Adrenal gland (tissue), 12 donors: ENCODE measurements around the gene TM2D1. TPM values are rescaled to one million over a fixed set of nuclear protein-coding genes. Genes with fewer than 3 reads are reported as not detected.
"Not testable (repeated sequence)": the region's sequence is repeated elsewhere in the genome, so short reads cannot be mapped to it uniquely, and the experiment has no call there.

ENCODE experiments used
- DNase-seq, 7 donors: peaks; one replicate each; pipeline ENCODE4 v3.0.0-alpha.2; 2019 to 2020
- H3K27ac ChIP-seq, 5 donors: fragments of 200-600 bp; sonication (generic) in 4 of 5; 1 replicate in 3 of 5; 2 replicates in 2 of 5; pipeline versions ENCODE4 v1.5.1 to v1.8.0; 2016 to 2020; ENCODE audit warnings: mild to moderate bottlenecking in 1 of 5
- H3K27me3 ChIP-seq: fragments of 200-600 bp; 2 replicates; pipeline ENCODE4 v1.8.0; 2021
- H3K36me3 ChIP-seq, 2 donors: fragments of 200-600 bp; replicated peaks in 1 of 2; 1 replicate in 1 of 2; 2 replicates in 1 of 2; pipeline versions ENCODE4 v1.5.1 to v1.8.0; 2018 to 2022
- H3K4me1 ChIP-seq, 2 donors: fragments of 200-600 bp; replicated peaks in 1 of 2; 1 replicate in 1 of 2; 2 replicates in 1 of 2; pipeline versions ENCODE4 v1.5.1 to v1.8.0; 2018 to 2021
- H3K4me3 ChIP-seq, 4 donors: fragments of 200-600 bp; sonication (generic) in 3 of 4; one replicate each; pipeline ENCODE4 v1.5.1; 2016 to 2018
- H3K9me3 ChIP-seq, 3 donors: fragments of 200-600 bp; sonication (generic) in 1 of 3; replicated peaks in 1 of 3; 1 replicate in 2 of 3; 2 replicates in 1 of 3; pipeline versions ENCODE4 v1.5.1 to v1.8.0; 2016 to 2021
- POLR2A ChIP-seq, 2 donors: fragments of 450-650 bp; IDR thresholded peaks; one replicate each; pipeline ENCODE4 v1.6.1; 2017; ENCODE audit warnings: antibody characterized with exemption in 2 of 2, mild to moderate bottlenecking in 2 of 2, moderate library complexity in 1 of 2
- WGBS, 4 donors: extraction: QIAGEN DNeasy Blood & Tissue Kit in 2 of 4; methylation state at CpG; one replicate each; pipeline versions ENCODE4 v1.1.5 to v1.1.7; 2013 to 2017; 5-methylcytosine and 5-hydroxymethylcytosine counted together
- intact Hi-C, 2 donors: fragments of 100-400 bp; cut with DNase I; formaldehyde crosslinking; loops; one replicate each; pipeline versions ENCODE4 v1.14.1 to v1.15.0; 2022 to 2023
- polyA plus RNA-seq, 3 donors: library from polyadenylated mRNA; stranded (reverse); fragments of 200-250 nt in 2 of 3; fragments of 350-450 nt in 1 of 3; fragmentation: Illumina TruSeq in 1 of 3; extraction: RNeasy Lipid Tissue Mini Kit (QIAGEN cat#74804) in 1 of 3; gene quantifications; one replicate each; pipeline ENCODE4 v1.2.3, GENCODE V29; 2013 to 2014
- total RNA-seq, 9 donors: library from RNA; depleted of rRNA in 4 of 9; stranded (reverse); fragments of >200 nt in 4 of 9; fragments of 120-200 nt in 1 of 9; fragmentation: NEBNext Ultra II Directional in 1 of 9; extraction: Animal tissue kit (Norgen Biotek cat#: 25700) in 1 of 9; gene quantifications; one replicate each; pipeline versions ENCODE4 v1.1.0 to v1.2.4, GENCODE V29; 2013 to 2023
- TF ChIP-seq, protein P1 (sequence below), 6 experiments: fragments of 450-650 bp in 4 of 6; fragments of 200-600 bp in 2 of 6; sonication (generic) in 1 of 6; IDR thresholded peaks; 1 replicate in 5 of 6; 2 replicates in 1 of 6; pipeline versions ENCODE4 v1.5.1 to v1.8.0; 2016 to 2021; ENCODE audit warnings: antibody characterized with exemption in 6 of 6, mild to moderate bottlenecking in 2 of 6, moderate library complexity in 1 of 6
- donor health status: healthy with polysubstance abuse.
- donor health status: Bipolar disorder and iron deficiency.
- donor health status: DM: yes; HTN: yes; CAD: no.
- donor health status: DM: no; HTN: no; CAD: no.
- donor health status: DM: no; HTN: no; CAD: no.
- donor health status: DM: yes; HTN: yes; CAD: no.

Gene TM2D1
- total and polyA plus RNA-seq, 12 donors: 8.6 to 96.6 (median 54.6) TPM

DNA sequence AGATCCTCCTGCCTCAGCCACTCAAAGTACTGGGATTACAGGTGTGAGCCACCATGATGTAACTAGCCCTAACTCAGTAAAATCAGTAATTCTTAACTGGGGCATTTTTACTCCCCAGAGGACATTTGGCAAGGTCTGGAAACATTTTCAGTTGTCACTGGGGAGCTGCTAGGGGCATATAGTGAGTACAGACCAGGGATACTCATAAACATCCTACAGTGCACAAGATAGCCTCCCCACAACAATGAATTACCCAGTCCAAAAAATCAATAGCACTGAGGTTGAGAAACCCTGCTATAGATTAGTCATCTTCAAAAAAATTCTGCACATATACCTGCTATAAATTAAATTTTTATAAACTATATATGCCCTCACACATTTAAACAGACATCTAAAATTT is 13.0 kb downstream of the TM2D1 start:
- H3K27me3 ChIP-seq: no peaks in the 10 kb centered on the region
- H3K4me3 ChIP-seq: no peak overlapping the region
- peaks cover 0 to 7% of the 10 kb centered on the region in 2 donors for H3K36me3 ChIP-seq
- intact Hi-C loops: no loop called here
- H3K4me1 ChIP-seq: peaks cover 13 to 17% of the 10 kb centered on the region in 2 donors
- DNase-seq: no peak
- no peaks in the 10 kb centered on the region for H3K9me3 ChIP-seq
- TF ChIP-seq POLR2A (IDR thresholded peaks at IDR 0.05): no peak
- TF ChIP-seq, protein P1, sequence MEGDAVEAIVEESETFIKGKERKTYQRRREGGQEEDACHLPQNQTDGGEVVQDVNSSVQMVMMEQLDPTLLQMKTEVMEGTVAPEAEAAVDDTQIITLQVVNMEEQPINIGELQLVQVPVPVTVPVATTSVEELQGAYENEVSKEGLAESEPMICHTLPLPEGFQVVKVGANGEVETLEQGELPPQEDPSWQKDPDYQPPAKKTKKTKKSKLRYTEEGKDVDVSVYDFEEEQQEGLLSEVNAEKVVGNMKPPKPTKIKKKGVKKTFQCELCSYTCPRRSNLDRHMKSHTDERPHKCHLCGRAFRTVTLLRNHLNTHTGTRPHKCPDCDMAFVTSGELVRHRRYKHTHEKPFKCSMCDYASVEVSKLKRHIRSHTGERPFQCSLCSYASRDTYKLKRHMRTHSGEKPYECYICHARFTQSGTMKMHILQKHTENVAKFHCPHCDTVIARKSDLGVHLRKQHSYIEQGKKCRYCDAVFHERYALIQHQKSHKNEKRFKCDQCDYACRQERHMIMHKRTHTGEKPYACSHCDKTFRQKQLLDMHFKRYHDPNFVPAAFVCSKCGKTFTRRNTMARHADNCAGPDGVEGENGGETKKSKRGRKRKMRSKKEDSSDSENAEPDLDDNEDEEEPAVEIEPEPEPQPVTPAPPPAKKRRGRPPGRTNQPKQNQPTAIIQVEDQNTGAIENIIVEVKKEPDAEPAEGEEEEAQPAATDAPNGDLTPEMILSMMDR (IDR thresholded peaks at IDR 0.05): no peak
- no peak overlapping the region for H3K27ac ChIP-seq

DNA sequence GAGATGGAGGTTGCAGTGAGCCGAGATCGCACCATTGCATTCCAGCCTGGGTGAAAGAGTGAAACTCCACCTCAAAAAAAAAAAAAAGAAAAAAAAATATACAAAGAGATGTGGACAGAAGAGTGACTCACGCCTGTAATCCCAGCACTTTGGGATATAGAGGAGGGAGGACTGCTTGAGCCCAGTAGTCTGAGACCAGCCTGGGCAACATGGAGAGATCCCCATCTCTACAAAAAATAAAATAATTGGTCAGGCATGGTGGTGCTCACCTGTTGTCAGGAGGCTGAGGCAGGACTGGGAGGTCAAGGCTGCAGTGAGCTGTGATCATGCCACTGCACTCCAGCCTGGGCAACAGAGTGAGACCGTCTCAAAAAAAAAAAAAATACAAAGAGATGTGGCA is 13.7 kb downstream of the TM2D1 start:
- 79 to 89% (median 85%) methylated on average over 4 of the region's 4 CpGs for WGBS, 4 donors
- peak in 3 of 7 donors; percentile 14 to 29 (median 24) for DNase-seq
- intact Hi-C loops, H3K27me3 ChIP-seq, H3K9me3 ChIP-seq, H3K27ac ChIP-seq, H3K4me3 ChIP-seq: not testable (repeated sequence)
- H3K4me1 ChIP-seq: peaks cover 13 to 17% of the 10 kb centered on the region in 2 donors
- H3K36me3 ChIP-seq: peaks cover 0 to 13% of the 10 kb centered on the region in 2 donors

DNA sequence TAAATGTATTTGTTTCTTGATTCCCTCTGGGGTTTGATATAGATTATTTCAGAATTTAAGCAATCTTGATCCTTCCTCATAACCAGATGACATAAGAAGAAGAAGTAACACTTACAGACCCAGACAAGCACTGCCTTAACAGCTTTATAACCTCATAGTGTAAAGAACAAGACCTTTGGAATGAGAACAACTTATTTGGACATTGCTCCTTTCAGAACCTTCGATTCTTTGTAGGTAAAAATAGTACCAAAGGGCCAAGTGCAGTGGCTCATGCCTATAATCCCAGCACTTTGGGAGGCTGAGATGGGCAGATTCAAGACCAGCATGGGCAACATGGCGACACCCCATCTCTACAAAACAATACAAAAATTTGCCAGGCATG is 15.0 kb downstream of the TM2D1 start:
- H3K27ac ChIP-seq: no peak overlapping the region
- no peaks in the 10 kb centered on the region for H3K9me3 ChIP-seq
- intact Hi-C loops: no loop called here
- no peak for TF ChIP-seq POLR2A (IDR thresholded peaks at IDR 0.05)
- TF ChIP-seq, protein P1 (IDR thresholded peaks at IDR 0.05): no peak
- peaks cover 13 to 17% of the 10 kb centered on the region in 2 donors for H3K4me1 ChIP-seq
- no peaks in the 10 kb centered on the region for H3K27me3 ChIP-seq
- peaks cover 0 to 26% of the 10 kb centered on the region in 2 donors for H3K36me3 ChIP-seq
- no peak overlapping the region for H3K4me3 ChIP-seq
- WGBS, 4 donors: 92 to 100% (median 98%) methylated on average over 2 of the region's 2 CpGs
- no peak for DNase-seq

DNA sequence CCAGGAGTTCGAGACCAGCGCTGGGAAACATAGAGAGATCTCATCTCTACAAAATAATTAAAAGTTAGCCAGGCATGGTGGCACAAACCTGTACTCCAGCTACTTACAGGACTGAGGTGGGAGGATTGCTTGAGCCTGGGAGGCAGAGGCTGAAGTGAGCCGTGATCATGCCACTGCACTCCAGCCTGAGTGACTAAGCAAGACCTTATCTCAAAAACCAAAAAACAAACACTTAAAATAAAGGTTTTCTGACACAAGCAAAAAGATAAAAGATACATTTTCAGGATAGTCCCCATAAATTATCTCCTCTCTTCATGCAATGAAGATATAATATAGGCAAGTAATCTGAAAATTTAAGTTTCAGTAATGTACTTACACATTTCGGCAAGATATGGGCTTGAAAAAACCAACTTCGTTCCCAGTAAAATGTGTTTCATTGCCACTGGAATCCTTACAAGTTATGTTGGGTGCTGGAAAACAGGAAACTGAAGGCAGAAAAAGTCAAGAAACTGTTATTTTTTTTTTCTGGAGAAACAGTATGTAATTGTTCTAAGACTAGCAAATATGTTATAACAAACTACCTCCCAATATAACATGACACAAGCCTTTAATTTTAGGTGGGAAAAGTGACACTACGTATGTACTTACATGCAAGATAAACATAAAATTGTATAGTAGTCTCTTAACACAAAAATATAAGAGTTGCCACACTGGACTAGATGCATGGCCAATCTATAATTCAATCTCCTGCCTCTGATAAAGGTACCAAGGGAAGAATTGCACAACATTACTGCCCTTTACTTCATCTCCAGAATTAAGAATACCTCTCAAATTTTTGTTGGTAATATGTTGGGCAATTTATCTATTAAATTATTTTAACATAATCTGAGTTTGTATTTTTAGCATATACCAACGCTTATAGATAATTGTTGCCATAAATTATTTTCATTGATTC is 15.7 kb downstream of the TM2D1 start:
- peaks cover 0 to 26% of the 10 kb centered on the region in 2 donors for H3K36me3 ChIP-seq
- DNase-seq: peak in 2 of 7 donors; percentile 19 to 35
- TF ChIP-seq, protein P1 (IDR thresholded peaks at IDR 0.05): no peak
- no peak for TF ChIP-seq POLR2A (IDR thresholded peaks at IDR 0.05)
- WGBS, 4 donors: 81 to 88% (median 86%) methylated on average over 7 of the region's 7 CpGs
- H3K4me3 ChIP-seq: no peak overlapping the region
- intact Hi-C loops: no loop called here
- H3K27ac ChIP-seq: no peak overlapping the region
- H3K27me3 ChIP-seq: no peaks in the 10 kb centered on the region
- H3K9me3 ChIP-seq: no peaks in the 10 kb centered on the region
- peaks cover 13 to 17% of the 10 kb centered on the region in 2 donors for H3K4me1 ChIP-seq
